HCT116 (cell line): ENCODE results near the gene VAMP3. TPM values are rescaled to one million over a fixed set of nuclear protein-coding genes. Genes with fewer than 3 reads are reported as not detected.

Experiments
- ATAC-seq: fragments of 200-7000 bp; cut with Tn5 transposase; 2 replicates; pipeline ENCODE4 v1.9.1; 2020; ENCODE audit warnings: mild to moderate bottlenecking, moderate library complexity
- BruUV-seq: library from RNA; stranded (reverse); fragments of 400-500 nt; replicated peaks from 2 replicates; lab custom pipeline; 2021; lab: Mats Ljungman, UMichigan
- CTCF ChIA-PET: fragments of 300-600 bp; sonication (Branson Sonifier 250); formaldehyde crosslinking; loops from one replicate; lab custom pipeline; 2021; ENCODE audit warnings: antibody characterized with exemption; lab: Charles Lee
- POLR2A ChIA-PET: fragments of 300-600, 350-600 bp; sonication (Branson Sonifier 250); formaldehyde crosslinking; loops from one replicate; lab custom pipeline; 2021; ENCODE audit warnings: antibody characterized with exemption; lab: Charles Lee
- RAD21 ChIA-PET, 2 experiments: fragments of 300-600 bp; sonication (Branson Sonifier 250); formaldehyde crosslinking; loops; one replicate each; lab custom pipeline; 2023; ENCODE audit warnings: low total read pairs in 2 of 2; ENCODE audit not compliant: uncharacterized antibody in 2 of 2, unreplicated experiment in 2 of 2, low non-redundant PET in 1 of 2; lab: Charles Lee
- DNase-seq: peaks from one replicate; pipeline ENCODE4 v3.0.0-alpha.2; 2010; ENCODE audit warnings: low read depth, low spot score
- H2AFZ ChIP-seq: fragments of 200-600 bp; shearing (Covaris generic), sonication (generic); 2 replicates; pipeline ENCODE4 v1.6.1; 2017; ENCODE audit warnings: low read depth, mixed run types, mixed read lengths, antibody characterized with exemption, low read length; ENCODE audit not compliant: poor library complexity, severe bottlenecking
- H3K27ac ChIP-seq: 2 replicates; pipeline ENCODE4 v1.5.1; 2012; ENCODE audit warnings: low read depth, low read length
- H3K27me3 ChIP-seq: fragments of 200-600 bp; sonication (generic); 2 replicates; pipeline ENCODE4 v1.6.1; 2016; ENCODE audit warnings: mixed run types, low read length, mixed read lengths; ENCODE audit not compliant: insufficient read depth
- H3K36me3 ChIP-seq, 2 experiments: fragments of 200-500 bp in 1 of 2; fragments of 200-600 bp in 1 of 2; sonication (Bioruptor generic) in 1 of 2; sonication (generic) in 1 of 2; 2 replicates each; pipeline versions ENCODE4 v1.5.1 to v1.6.1; 2014 to 2016; ENCODE audit warnings: low read length in 2 of 2, inconsistent platforms in 1 of 2, mixed read lengths in 1 of 2, mixed run types in 1 of 2; ENCODE audit not compliant: insufficient read depth in 2 of 2, control insufficient read depth in 1 of 2
- H3K4me1 ChIP-seq, 2 experiments: fragments of 200-600 bp in 1 of 2; sonication (generic) in 1 of 2; 2 replicates each; pipeline versions ENCODE4 v1.5.1 to v1.6.1; 2012 to 2017; ENCODE audit warnings: low read length in 2 of 2, inconsistent platforms in 1 of 2, mild to moderate bottlenecking in 1 of 2, mixed read lengths in 1 of 2, mixed run types in 1 of 2, moderate library complexity in 1 of 2; ENCODE audit not compliant: insufficient read depth in 2 of 2, control insufficient read depth in 1 of 2
- H3K4me2 ChIP-seq: fragments of 200-600 bp; sonication (generic); 2 replicates; pipeline ENCODE4 v1.6.1; 2017; ENCODE audit warnings: mixed run types, low read length, mixed read lengths
- H3K4me3 ChIP-seq, 2 experiments: fragments of 200-600 bp in 1 of 2; sonication (generic) in 1 of 2; replicated peaks in 1 of 2; 2 replicates each; pipeline ENCODE4 v1.5.1; 2011 to 2016; ENCODE audit warnings: low read length in 2 of 2, control low read depth in 1 of 2, low read depth in 1 of 2, mild to moderate bottlenecking in 1 of 2, mixed read lengths in 1 of 2, mixed run types in 1 of 2
- H3K79me2 ChIP-seq: fragments of 200-600 bp; sonication (generic); 2 replicates; pipeline ENCODE4 v1.6.1; 2017; ENCODE audit warnings: mild to moderate bottlenecking, mixed run types, low read length, moderate library complexity, mixed read lengths; ENCODE audit not compliant: insufficient read depth
- H3K9ac ChIP-seq: fragments of 200-600 bp; sonication (generic); 2 replicates; pipeline ENCODE4 v1.6.1; 2016; ENCODE audit warnings: low read length, mixed read lengths
- H3K9me2 ChIP-seq: fragments of 200-600 bp; sonication (generic), shearing (Covaris generic); 2 replicates; pipeline ENCODE4 v1.6.1; 2017; ENCODE audit warnings: mixed run types, mild to moderate bottlenecking, moderate library complexity; ENCODE audit not compliant: insufficient read depth
- H3K9me3 ChIP-seq, 2 experiments: fragments of 200-500 bp in 1 of 2; fragments of 200-600 bp in 1 of 2; sonication (Bioruptor generic) in 1 of 2; sonication (generic) in 1 of 2; 2 replicates each; pipeline ENCODE4 v1.6.1; 2014 to 2017; ENCODE audit warnings: low read length in 2 of 2, mixed read lengths in 2 of 2, inconsistent platforms in 1 of 2, low read depth in 1 of 2, mild to moderate bottlenecking in 1 of 2, mixed run types in 1 of 2, moderate library complexity in 1 of 2; ENCODE audit not compliant: control insufficient read depth in 1 of 2, insufficient read depth in 1 of 2
- H4K20me1 ChIP-seq: fragments of 200-600 bp; sonication (generic), shearing (Covaris generic); 2 replicates; pipeline ENCODE4 v1.6.1; 2017; ENCODE audit warnings: mixed run types, mild to moderate bottlenecking, moderate library complexity; ENCODE audit not compliant: insufficient read depth
- ATF3 ChIP-seq: IDR thresholded peaks from 2 replicates; pipeline ENCODE4 v1.6.1; 2012
- CTCF ChIP-seq, 3 experiments: fragments of 200-600 bp in 1 of 3; sonication (generic) in 1 of 3; IDR thresholded peaks in 2 of 3; conservative IDR thresholded peaks in 1 of 3; 2 replicates each; pipeline ENCODE4 v1.5.1; 2012 to 2017; ENCODE audit warnings: low read depth in 2 of 3, low read length in 2 of 3, antibody characterized with exemption in 1 of 3, borderline replicate concordance in 1 of 3, control low read depth in 1 of 3, mild to moderate bottlenecking in 1 of 3, mixed read lengths in 1 of 3, mixed run types in 1 of 3, moderate library complexity in 1 of 3; ENCODE audit not compliant: insufficient read depth in 1 of 3
- EGR1 ChIP-seq: IDR thresholded peaks from 2 replicates; pipeline ENCODE4 v1.6.1; 2012; ENCODE audit warnings: low read depth
- ELF1 ChIP-seq: IDR thresholded peaks from 2 replicates; pipeline ENCODE4 v1.6.1; 2012; ENCODE audit warnings: low read depth, borderline replicate concordance
- EZH2 ChIP-seq: fragments of 200-600 bp; sonication (generic); IDR thresholded peaks from 2 replicates; pipeline ENCODE4 v1.6.1; 2017; ENCODE audit warnings: antibody characterized with exemption, mixed run types
- EZH2phosphoT487 ChIP-seq: fragments of 200-600 bp; IDR thresholded peaks from 2 replicates; pipeline ENCODE4 v1.6.1; 2018; ENCODE audit warnings: antibody characterized with exemption, borderline replicate concordance
- FOSL1 ChIP-seq: IDR thresholded peaks from 2 replicates; pipeline ENCODE4 v1.6.1; 2012; ENCODE audit warnings: low read depth
- MAX ChIP-seq: IDR thresholded peaks from 2 replicates; pipeline ENCODE4 v1.6.1; 2012
- POLR2A ChIP-seq: IDR thresholded peaks from 2 replicates; pipeline ENCODE4 v1.7.0; 2011; ENCODE audit warnings: borderline replicate concordance; ENCODE audit not compliant: insufficient read depth, insufficient read length; ENCODE audit errors: extremely low read depth
- POLR2AphosphoS5 ChIP-seq: IDR thresholded peaks from 2 replicates; pipeline ENCODE4 v1.6.1; 2011; ENCODE audit warnings: mild to moderate bottlenecking, low read depth, low read length, moderate library complexity
- SIN3A ChIP-seq: IDR thresholded peaks from 2 replicates; pipeline ENCODE4 v1.6.1; 2012; ENCODE audit warnings: low read depth
- SP1 ChIP-seq: IDR thresholded peaks from 2 replicates; pipeline ENCODE4 v1.6.1; 2012; ENCODE audit warnings: low read depth
- SRF ChIP-seq: IDR thresholded peaks from 2 replicates; pipeline ENCODE4 v1.6.1; 2012; ENCODE audit warnings: low read depth
- TCF7L2 ChIP-seq: IDR thresholded peaks from 2 replicates; pipeline ENCODE4 v1.7.0; 2011; ENCODE audit warnings: borderline replicate concordance, inconsistent platforms; ENCODE audit not compliant: insufficient read depth, insufficient read length; ENCODE audit errors: extremely low read depth
- YY1 ChIP-seq: IDR thresholded peaks from 2 replicates; pipeline ENCODE4 v1.6.1; 2011; ENCODE audit warnings: low read length, low read depth, moderate library complexity, mild to moderate bottlenecking; ENCODE audit not compliant: insufficient replicate concordance; ENCODE audit errors: extremely low read depth
- ZBTB33 ChIP-seq: IDR thresholded peaks from 2 replicates; pipeline ENCODE4 v1.6.1; 2011; ENCODE audit warnings: mild to moderate bottlenecking, low read length, moderate library complexity; ENCODE audit not compliant: insufficient replicate concordance; ENCODE audit errors: extremely low read depth
- ZFX ChIP-seq: fragments of 450-650 bp; IDR thresholded peaks from 2 replicates; pipeline ENCODE4 v1.6.1; 2017
- ZNF274 ChIP-seq: fragments of 200-500 bp; sonication (Bioruptor generic); IDR thresholded peaks from 2 replicates; pipeline ENCODE4 v1.6.1; 2014; ENCODE audit warnings: mild to moderate bottlenecking, low read depth, low read length, inconsistent platforms
- intact Hi-C: fragments of 100-400 bp; cut with micrococcal nuclease; formaldehyde crosslinking; loops from 2 replicates; pipeline ENCODE4 v1.10.0; 2022
- total RNA-seq: library from RNA; stranded (reverse); gene quantifications from one replicate; pipeline ENCODE4 v1.2.1, GENCODE V29; 2021; ENCODE audit not compliant: unreplicated experiment

The VAMP3 gene
- total RNA-seq, 1 experiment from 2014 or later: 79.3 TPM

- CTCF ChIA-PET: interaction anchor here (1.2 kb wide), 1 partner anchor 13 kb away, joined by 6 read pairs; no protein-coding TSS in a partner anchor
- intact Hi-C loops: no loop called here
- H3K4me2 ChIP-seq: no peak overlapping the region
- no peaks in the 10 kb centered on the region for H3K4me1 ChIP-seq
- no peak overlapping the region for H2AFZ ChIP-seq
- no peaks in the 10 kb centered on the region for H4K20me1 ChIP-seq
- no peak for DNase-seq
- H3K27ac ChIP-seq: no peak overlapping the region
- no peaks in the 10 kb centered on the region; a peak in 1 of 4 replicates for H3K36me3 ChIP-seq
- no peaks in the 10 kb centered on the region for H3K9me2 ChIP-seq
- H3K9ac ChIP-seq: no peak overlapping the region
- no peaks in the 10 kb centered on the region for H3K27me3 ChIP-seq
- no peak overlapping the region for H3K4me3 ChIP-seq
- RAD21 ChIA-PET: interaction anchor here in 1 of 2 experiments (0.6 kb wide), 1 partner anchor 13 kb away, joined by 3 read pairs; no protein-coding TSS in a partner anchor
- ATAC-seq: no peak
- TF ChIP-seq EGR1 (no peak), SIN3A (no peak), ATF3 (no peak), ELF1 (no peak), SP1 (no peak), POLR2A (no peak), FOSL1 (no peak), MAX (no peak), SRF (no peak), CTCF (IDR thresholded peaks at IDR 0.05 in 2 of 3, conservative IDR thresholded peaks at IDR 0.05 in 1 of 3; ENCODE audit: borderline replicate concordance in 1 of 3, insufficient read depth in 1 of 3, low read depth in 2 of 3, low read length in 2 of 3) (no peak), ZBTB33 (no peak), ZNF274 (no peak), POLR2AphosphoS5 (no peak), YY1 (no peak), ZFX (no peak), EZH2phosphoT487 (no peak), TCF7L2 (no peak), EZH2 (no peak)
- no TSS peak for BruUV-seq
- POLR2A ChIA-PET: no interaction called here
- H3K9me3 ChIP-seq: no peaks in the 10 kb centered on the region
- H3K79me2 ChIP-seq: no peaks in the 10 kb centered on the region
Measured at GRCh38 chr1:7821282-7821681, 50.2 kb downstream of the VAMP3 start.
